PC-9 (cell line): ENCODE results near the gene PRIM1. TPM values are rescaled to one million over a fixed set of nuclear protein-coding genes. Genes with fewer than 3 reads are reported as not detected.

ENCODE experiments used
- BruUV-seq: library from RNA; stranded (reverse); fragments of 400-500 nt; replicated peaks from 2 replicates; lab custom pipeline; 2021; lab: Mats Ljungman, UMichigan
- CTCF ChIA-PET: fragments of 300-600 bp; sonication (Branson Sonifier 250); formaldehyde crosslinking; loops from one replicate; lab custom pipeline; 2022; ENCODE audit warnings: antibody characterized with exemption; lab: Charles Lee
- POLR2A ChIA-PET: fragments of 300-600 bp; sonication (Branson Sonifier 250); formaldehyde crosslinking; loops from one replicate; lab custom pipeline; 2022; ENCODE audit warnings: antibody characterized with exemption; ENCODE audit not compliant: unreplicated experiment; lab: Charles Lee
- DNase-seq, 2 experiments: peaks; one replicate each; pipeline versions ENCODE4 v3.0.0 to v3.0.0-alpha.2; 2015 to 2022; ENCODE audit warnings: mixed read lengths in 1 of 2
- H2AFZ ChIP-seq: fragments of 200-600 bp; sonication (generic); 2 replicates; pipeline ENCODE4 v1.8.1; 2017; ENCODE audit warnings: antibody characterized with exemption
- H3F3A ChIP-seq: fragments of 200-600 bp; sonication (generic); 2 replicates; pipeline ENCODE4 v1.8.1; 2017; ENCODE audit warnings: antibody characterized with exemption, mild to moderate bottlenecking, low read depth; ENCODE audit not compliant: insufficient read depth
- H3K27ac ChIP-seq: fragments of 200-600 bp; sonication (generic); 2 replicates; pipeline ENCODE4 v1.6.1; 2016; ENCODE audit warnings: mixed run types
- H3K27me3 ChIP-seq: fragments of 200-600 bp; sonication (generic); 2 replicates; pipeline ENCODE4 v1.6.1; 2016; ENCODE audit warnings: low read depth, mixed run types; ENCODE audit not compliant: insufficient read depth
- H3K36me3 ChIP-seq: fragments of 200-600 bp; sonication (generic); 2 replicates; pipeline ENCODE4 v1.6.1; 2016; ENCODE audit warnings: low read depth, mixed run types
- H3K4me1 ChIP-seq: fragments of 200-600 bp; sonication (generic); replicated peaks from 2 replicates; pipeline ENCODE4 v1.6.1; 2016; ENCODE audit warnings: mixed run types; ENCODE audit not compliant: insufficient read depth
- H3K4me2 ChIP-seq: fragments of 200-600 bp; sonication (generic); 2 replicates; pipeline ENCODE4 v1.6.1; 2017; ENCODE audit warnings: mixed run types
- H3K4me3 ChIP-seq: fragments of 200-600 bp; sonication (generic); 2 replicates; pipeline ENCODE4 v1.6.1; 2016; ENCODE audit warnings: mixed run types
- H3K79me2 ChIP-seq: fragments of 200-600 bp; sonication (generic); 2 replicates; pipeline ENCODE4 v1.6.1; 2017; ENCODE audit warnings: low read depth, mixed run types
- H3K9me2 ChIP-seq: fragments of 200-600 bp; sonication (generic); 2 replicates; pipeline ENCODE4 v1.8.1; 2017; ENCODE audit warnings: mild to moderate bottlenecking; ENCODE audit not compliant: insufficient read depth
- H3K9me3 ChIP-seq: fragments of 200-600 bp; sonication (generic); 2 replicates; pipeline ENCODE4 v1.8.1; 2016; ENCODE audit warnings: low read depth; ENCODE audit not compliant: insufficient read depth
- H4K20me1 ChIP-seq: fragments of 200-600 bp; sonication (generic); 2 replicates; pipeline ENCODE4 v1.8.1; 2017; ENCODE audit not compliant: insufficient read depth
- CTCF ChIP-seq: fragments of 200-600 bp; sonication (generic); conservative IDR thresholded peaks from 2 replicates; pipeline ENCODE4 v1.6.1; 2017; ENCODE audit warnings: mixed run types, antibody characterized with exemption, mild to moderate bottlenecking, moderate library complexity
- EZH2 ChIP-seq: fragments of 200-600 bp; sonication (generic); IDR thresholded peaks from 2 replicates; pipeline ENCODE4 v1.8.0; 2017; ENCODE audit warnings: antibody characterized with exemption, low read depth
- intact Hi-C: fragments of 100-400 bp; cut with micrococcal nuclease; formaldehyde crosslinking; loops from one replicate; pipeline ENCODE4 v1.10.0; 2022; ENCODE audit not compliant: unreplicated experiment
- total RNA-seq: library from RNA; stranded (reverse); gene quantifications from 2 replicates; pipeline ENCODE4 v1.2.3, GENCODE V29; 2021

PRIM1 gene
- total RNA-seq, 1 experiment from 2014 or later = 35.8 TPM

DNA sequence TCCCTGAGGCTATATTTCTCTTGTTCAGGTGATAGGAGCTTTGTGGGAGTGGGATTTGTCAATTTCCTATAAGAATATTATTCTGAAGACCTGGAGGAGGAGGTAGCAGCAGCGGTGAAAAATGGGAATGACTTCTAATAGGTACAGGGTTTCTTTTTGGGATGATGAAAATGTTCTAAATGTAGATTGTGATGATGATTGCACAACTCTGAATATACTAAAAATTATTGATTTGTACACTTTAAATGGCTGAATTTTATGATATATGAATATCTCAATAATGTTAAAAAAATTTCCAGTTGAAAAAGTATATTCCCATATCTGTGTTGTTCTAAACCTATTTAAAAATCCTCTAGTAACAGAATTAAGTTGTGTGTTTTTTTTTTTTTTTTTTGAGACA is 33.8 kb upstream of the PRIM1 start:
- Histone ChIP-seq H3K4me3 (no peak overlapping the region), H4K20me1 (no peaks in the 10 kb centered on the region), H3K27ac (no peak overlapping the region), H3F3A (no peaks in the 10 kb centered on the region), H3K27me3 (no peaks in the 10 kb centered on the region), H3K4me2 (no peak overlapping the region), H3K4me1 (no peaks in the 10 kb centered on the region), H3K79me2 (no peaks in the 10 kb centered on the region), H3K9me2 (no peaks in the 10 kb centered on the region), H2AFZ (no peak overlapping the region), H3K36me3 (no peaks in the 10 kb centered on the region), H3K9me3 (no peaks in the 10 kb centered on the region)
- TF ChIP-seq EZH2 = no peak
- no peak for TF ChIP-seq CTCF
- ChIA-PET POLR2A (no interaction called here), CTCF (no interaction called here)
- BruUV-seq = no TSS peak
- no peak for DNase-seq
- intact Hi-C loops = no loop called here

GRCh38 chr12:56785141-56785865 is 33.2 kb upstream of the PRIM1 start:
- Histone ChIP-seq H4K20me1 (no peaks in the 10 kb centered on the region), H3K9me2 (no peaks in the 10 kb centered on the region), H3K79me2 (no peaks in the 10 kb centered on the region), H3K36me3 (no peaks in the 10 kb centered on the region), H2AFZ (no peak overlapping the region), H3K4me1 (no peaks in the 10 kb centered on the region), H3K4me3 (no peak overlapping the region), H3K27ac (no peak overlapping the region), H3K27me3 (no peaks in the 10 kb centered on the region), H3K4me2 (no peak overlapping the region), H3K9me3 (no peaks in the 10 kb centered on the region), H3F3A (no peaks in the 10 kb centered on the region)
- no peak for DNase-seq
- TF ChIP-seq CTCF (no peak), EZH2 (no peak)
- ChIA-PET POLR2A (no interaction called here), CTCF (no interaction called here)
- intact Hi-C loops = no loop called here
- BruUV-seq = no TSS peak

- H3K4me3 ChIP-seq = no peak overlapping the region
- H2AFZ ChIP-seq = no peak overlapping the region
- no peak overlapping the region for H3K27ac ChIP-seq
- H3K9me3 ChIP-seq = no peaks in the 10 kb centered on the region
- BruUV-seq = no TSS peak
- ChIA-PET CTCF (no interaction called here), POLR2A (no interaction called here)
- no peak for DNase-seq
- H4K20me1 ChIP-seq = no peaks in the 10 kb centered on the region
- H3K9me2 ChIP-seq = no peaks in the 10 kb centered on the region
- H3K36me3 ChIP-seq = no peaks in the 10 kb centered on the region
- H3K27me3 ChIP-seq = no peaks in the 10 kb centered on the region
- no peaks in the 10 kb centered on the region for H3K4me1 ChIP-seq
- H3K4me2 ChIP-seq = no peak overlapping the region
- H3K79me2 ChIP-seq = no peaks in the 10 kb centered on the region
- intact Hi-C loops = no loop called here
- no peaks in the 10 kb centered on the region for H3F3A ChIP-seq
- no peak for TF ChIP-seq EZH2
Observed at GRCh38 chr12:56781726-56782125, 29.6 kb upstream of the PRIM1 start.

GRCh38 chr12:56778756-56779155 is 26.6 kb upstream of the PRIM1 start:
- Histone ChIP-seq H3K9me2 (no peaks in the 10 kb centered on the region), H3K27ac (no peak overlapping the region), H3K4me2 (no peak overlapping the region), H3K27me3 (no peaks in the 10 kb centered on the region), H3K36me3 (no peaks in the 10 kb centered on the region), H3F3A (no peaks in the 10 kb centered on the region), H3K4me3 (no peak overlapping the region), H2AFZ (no peak overlapping the region), H3K9me3 (no peaks in the 10 kb centered on the region), H4K20me1 (no peaks in the 10 kb centered on the region), H3K79me2 (no peaks in the 10 kb centered on the region), H3K4me1 (no peaks in the 10 kb centered on the region)
- ChIA-PET CTCF (no interaction called here), POLR2A (no interaction called here)
- no peak for DNase-seq
- no TSS peak for BruUV-seq
- TF ChIP-seq CTCF = no peak
- TF ChIP-seq EZH2 = no peak
- intact Hi-C loops = no loop called here
